NCI-H1694 treated with DMSO at 0.1 percent for 48 hours (cell line): ENCODE measurements around the gene BICD2.

Experiments
- DNase-seq: peaks from one replicate; lab custom pipeline; 2025; lab: John Stamatoyannopoulos, UW

Gene BICD2

DNA sequence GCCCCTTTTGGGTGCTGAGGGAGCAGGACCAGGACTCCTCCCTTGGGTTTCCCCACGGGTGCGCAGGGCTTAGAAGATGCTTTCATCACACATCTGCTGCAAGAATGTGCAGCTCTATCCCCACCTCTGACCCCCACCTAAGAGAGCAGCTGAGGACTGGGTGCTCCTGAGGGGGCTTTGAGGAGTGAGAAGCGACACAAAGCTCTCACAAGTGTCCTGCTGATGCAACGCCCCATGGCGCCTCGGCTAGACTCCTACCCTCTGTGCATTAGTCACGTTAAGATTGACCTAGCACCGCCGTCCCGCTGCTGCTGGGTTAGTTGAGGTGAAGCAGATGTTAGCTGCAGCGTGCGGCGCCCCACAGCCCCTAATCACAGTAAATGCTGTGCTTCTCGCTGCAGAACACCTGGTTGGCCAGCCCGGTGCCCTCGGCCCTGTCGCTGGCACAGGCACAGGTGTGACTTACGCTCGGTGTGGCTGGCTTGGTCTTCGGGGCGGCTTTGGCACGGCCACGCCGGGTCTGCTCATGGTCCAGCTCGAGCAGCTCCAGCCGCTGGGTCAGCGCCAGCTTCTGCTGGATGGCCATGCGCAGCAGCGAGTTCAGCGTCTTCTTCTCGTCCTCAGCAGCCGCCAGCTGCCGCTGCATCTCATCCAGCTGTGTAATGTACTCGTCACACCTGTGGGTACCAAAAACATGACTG is 49.7 kb downstream of the BICD2 start:
- no peak for DNase-seq

DNA sequence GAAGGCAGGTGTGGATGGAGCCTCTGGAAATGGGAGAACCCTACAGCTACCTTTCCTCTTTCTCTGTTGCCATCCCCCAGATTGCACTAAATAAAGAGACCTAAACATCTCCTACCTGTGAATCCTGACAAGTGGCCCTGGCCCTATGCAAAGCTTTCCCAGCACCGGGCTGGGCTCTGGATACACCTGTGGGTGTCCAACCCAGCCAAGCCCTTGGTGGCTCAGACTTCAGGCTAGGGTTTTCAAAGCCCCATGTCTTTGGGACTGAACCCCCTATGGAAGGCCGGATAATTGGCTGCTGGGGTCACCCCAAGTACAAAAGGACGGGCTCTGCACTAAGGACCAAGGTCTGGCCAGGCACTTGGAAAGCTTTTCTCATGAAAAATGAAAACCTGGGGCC is 50.6 kb downstream of the BICD2 start:
- no peak for DNase-seq

GRCh38 chr9:92713528-92713927 is 51.1 kb downstream of the BICD2 start:
- DNase-seq, result no peak

DNA sequence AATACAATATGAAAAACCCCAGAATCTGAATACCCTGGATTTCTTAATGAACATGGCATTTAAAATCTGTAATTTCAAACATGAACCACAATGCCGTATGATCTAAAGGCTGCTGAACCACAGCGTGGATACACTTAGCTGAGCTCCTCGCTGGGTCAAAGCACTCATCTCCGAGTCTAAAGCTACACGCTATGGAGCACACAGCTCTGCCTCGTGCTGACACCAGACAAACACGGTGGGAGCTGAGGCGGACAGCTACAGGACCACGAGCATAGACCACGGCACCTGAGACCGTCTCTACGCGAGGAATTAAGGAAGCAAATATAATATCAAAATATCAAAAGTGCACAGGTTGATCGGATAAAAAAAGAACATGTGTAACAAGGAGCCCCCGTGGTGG is 51.9 kb downstream of the BICD2 start:
- DNase-seq, result no peak

DNA sequence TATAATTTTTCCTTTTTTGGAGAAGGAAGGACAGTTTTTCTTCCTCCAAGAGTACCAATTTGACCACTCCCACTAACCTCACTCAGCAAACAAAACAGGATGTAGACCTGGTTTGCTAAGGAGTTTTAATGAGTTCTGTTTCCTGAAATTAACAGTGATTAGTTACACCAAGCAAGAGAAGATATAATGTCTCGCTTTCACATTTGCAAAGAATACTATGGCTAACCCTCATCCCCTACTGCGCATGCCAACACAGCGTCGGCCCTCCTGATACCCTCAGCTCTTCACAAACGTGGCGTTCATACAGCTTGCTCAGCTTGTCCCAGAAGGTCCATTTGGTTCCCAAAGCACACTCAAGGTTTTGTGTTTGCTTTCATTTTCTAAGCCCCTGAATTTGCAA is 52.8 kb downstream of the BICD2 start:
- no peak for DNase-seq

DNA sequence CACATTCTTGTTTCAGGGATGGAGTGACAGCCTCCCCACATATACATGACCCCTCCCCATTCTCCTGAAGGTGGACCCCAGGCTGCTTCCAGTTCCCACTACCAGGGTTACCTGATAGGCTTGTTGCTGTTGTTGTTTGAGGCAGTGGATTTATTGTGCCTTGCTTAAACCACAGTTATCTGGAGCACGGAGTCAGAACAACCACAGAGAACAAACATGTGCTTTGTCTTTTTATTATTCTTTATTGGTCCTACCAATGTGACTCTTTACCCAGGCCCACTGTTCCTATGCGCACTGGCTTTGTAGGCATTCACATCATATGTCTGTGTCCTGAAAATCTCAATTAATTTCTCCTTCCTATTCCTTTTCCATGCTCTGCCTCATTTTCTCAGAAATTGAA is 53.5 kb downstream of the BICD2 start:
- DNase-seq, result no peak

- no peak for DNase-seq
These were observed 54.3 kb downstream of the BICD2 start for GRCh38 chr9:92710368-92710767.

DNA sequence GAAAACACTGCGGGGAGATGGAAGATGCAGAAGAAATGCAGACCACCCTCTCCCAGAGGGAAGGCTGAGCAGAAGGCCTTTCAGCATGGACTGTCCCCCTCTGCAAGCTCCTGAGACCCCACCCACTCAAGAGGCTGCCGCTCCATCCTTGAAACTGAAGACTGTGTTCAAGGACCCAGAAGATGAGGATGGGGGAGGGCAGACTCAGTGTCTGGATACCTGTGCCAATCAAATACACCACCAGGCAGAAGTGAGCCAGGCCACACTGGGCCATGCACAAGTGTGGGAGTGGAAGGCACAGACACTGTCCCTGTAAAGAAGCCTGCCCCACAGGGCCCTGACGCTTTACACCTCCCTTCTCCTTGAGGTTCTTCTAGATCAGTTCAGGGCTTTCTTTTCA is 54.7 kb downstream of the BICD2 start:
- DNase-seq, result no peak

DNA sequence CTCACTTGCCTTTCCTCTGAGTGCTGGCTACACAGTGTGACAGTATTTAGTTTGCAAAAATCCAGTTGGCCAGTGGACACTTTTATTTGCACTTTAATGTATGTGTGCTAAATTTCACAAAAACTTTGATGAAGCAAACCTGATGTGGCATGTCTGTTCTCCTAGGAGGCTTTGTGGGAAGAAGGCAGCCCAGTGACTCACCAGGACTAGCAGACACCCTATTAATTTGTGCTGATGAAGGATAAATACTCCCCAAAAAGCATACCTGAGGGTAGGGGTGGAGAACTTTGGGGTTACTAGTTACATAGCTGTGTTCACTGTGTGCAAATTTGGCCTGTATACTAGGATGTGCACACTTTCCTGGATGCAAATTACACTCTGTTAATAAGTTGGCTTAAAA is 55.4 kb downstream of the BICD2 start:
- no peak for DNase-seq

DNA sequence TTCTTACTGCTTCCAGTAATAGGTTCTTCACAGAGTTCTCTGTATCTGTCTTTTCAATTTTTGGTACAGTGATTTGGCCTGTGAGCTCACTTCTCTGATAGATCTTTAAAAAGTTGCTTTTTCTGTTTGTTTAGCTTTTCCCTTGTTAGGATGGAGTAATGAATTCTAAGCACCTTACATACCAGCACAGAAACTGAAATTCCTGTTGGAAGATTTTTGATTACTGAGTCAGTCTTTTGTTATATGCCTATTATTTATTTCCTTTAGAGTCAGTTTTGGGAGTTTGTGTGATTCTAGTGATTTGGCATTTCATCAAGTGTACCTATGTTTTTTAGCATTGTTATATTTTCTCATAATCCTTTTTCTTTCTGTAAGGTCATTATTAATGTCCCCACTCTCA is 57.1 kb downstream of the BICD2 start:
- DNase-seq, result no peak

GRCh38 chr9:92706218-92706940 is 58.3 kb downstream of the BICD2 start:
- no peak for DNase-seq

DNA sequence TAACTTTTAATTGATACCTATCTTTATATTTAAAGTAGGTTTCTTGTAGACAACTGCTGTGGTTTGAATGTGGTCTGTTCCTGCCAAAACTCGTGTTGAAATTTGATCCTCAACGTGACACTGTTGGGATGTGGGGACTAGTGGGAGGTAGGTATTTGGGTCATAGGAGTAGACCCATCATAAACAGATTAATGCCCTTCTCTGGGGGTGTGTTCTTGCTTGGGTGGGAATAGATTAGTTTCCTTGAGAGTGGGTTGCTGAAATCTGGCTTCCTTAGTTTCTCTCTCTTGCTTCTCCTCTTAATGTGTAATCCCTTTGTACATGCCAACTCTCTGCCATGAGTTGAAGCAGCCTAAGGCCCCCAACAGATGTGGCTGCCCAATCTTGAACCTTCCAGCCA is 60.1 kb downstream of the BICD2 start:
- no peak for DNase-seq

DNA sequence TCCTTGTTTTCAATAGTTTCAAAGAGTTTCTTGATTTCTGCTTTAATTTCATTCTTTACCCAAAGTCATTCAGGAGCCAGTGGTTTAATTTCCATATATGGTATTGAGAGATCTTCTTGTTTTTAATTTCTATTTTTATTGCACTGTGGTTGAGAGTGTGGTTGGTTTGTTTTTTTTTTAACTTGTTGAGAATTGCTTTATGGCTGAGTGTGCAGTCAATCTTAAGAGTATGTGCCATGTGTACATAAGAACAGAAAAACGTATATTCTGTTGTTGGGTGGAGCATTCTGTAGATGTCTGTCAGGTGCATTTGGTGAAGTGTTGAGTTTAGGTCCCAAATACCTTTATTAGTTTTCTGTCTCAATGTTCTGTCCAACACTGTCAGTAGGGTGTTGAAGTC is 68.0 kb downstream of the BICD2 start:
- DNase-seq, result no peak

- DNase-seq, result no peak
These were observed 77.7 kb downstream of the BICD2 start for GRCh38 chr9:92686954-92687353.

- no peak for DNase-seq
These were observed 79.6 kb downstream of the BICD2 start for GRCh38 chr9:92685022-92685421.

DNA sequence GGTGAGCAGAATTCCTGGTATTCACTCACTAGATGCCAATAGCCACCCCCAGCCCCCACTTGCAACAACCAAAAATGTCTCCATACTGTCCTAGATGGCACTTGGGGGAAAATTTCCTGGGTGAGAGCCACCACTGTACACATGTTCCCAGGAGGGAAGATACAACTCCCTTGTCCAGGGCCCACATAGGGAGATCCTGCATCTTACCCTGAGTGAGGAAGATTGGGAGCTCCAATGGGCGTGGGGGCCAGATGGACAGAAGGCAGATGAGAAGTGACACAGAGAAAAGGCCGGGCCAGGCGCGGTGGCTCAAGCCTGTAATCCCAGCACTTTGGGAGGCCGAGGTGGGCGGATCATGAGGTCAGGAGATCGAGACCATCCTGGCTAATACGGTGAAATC is 82.4 kb downstream of the BICD2 start:
- no peak for DNase-seq

DNA sequence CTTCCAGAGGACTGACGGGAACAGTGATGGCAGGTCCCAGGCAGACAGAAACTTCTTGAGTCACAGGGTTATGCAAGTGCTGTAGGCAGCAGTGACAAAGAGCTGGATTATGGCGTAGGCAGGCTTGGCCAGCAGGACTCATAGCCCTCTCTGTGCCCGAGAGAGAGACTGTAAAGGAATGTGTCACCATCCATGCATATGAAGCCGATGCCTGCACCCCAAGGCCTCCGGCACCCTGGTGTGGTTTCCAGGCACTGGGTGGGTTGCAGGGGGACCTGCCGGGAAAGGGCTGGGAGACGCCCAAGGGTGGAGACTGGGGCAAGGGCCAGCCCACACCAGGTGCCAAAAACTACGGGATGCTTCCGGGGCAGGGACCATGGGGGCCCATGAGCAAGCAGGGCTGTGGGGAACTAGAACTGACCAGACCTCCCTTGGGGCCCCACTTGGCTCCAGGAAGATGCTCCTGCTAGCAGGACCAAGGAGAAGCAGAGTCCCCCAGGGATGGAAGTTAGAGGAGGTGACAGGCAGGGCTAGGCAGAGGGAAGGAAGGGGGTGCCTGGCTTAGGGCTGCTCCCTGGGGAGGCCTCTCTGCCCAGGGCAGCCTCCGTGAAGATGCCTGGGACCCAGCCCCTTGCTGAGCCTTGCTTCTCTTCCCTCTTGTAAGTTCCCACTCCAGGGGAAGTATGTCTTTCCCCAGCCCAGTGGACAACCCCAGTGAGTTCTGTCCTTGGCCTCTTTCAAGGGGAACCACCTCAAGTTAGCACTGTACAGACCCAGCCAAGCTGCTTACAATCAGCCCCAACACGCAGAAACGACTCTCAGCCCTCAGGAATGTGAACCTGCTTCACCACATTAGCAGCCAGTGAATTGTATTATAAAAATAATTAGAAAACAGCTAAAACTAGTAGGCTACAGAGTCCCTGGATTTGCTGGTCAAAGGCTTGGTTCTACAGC is 84.2 kb downstream of the BICD2 start:
- no peak for DNase-seq

DNA sequence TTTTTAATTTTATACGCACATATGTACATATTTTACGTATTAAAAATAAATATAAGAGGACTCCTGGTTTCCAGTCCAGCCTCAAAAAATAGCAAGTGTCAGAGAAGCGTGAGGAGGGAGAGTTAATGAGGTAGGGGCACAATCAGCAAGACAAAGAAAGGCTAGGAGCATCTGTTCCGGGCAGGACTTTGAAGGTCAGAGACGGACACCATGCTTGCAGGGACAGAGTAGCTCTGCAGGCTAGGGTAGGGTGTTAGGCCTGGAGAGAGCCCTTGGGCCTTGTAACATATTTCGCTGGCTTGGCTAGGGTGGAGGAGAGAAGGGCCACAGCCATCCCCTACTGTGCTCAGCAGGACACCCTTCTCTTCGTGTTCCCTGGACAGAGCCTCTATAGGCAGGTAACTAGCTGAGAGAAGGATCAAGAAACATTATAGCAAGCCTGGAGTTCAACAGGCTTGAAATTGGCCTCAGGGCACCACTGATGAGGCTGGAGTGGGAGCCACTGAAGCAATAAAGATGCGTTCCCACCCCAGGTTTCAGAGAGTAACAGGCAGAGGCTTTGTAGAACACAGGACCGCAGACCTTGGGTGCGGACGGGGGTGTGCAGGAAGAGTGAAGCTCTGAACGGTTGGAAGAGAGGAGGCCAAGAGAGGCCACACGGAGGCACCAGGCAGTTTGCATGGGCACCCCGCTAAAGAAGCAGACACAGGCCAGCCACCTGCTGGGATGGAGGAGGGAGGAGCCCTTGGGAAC is 85.0 kb downstream of the BICD2 start:
- DNase-seq, result no peak

DNA sequence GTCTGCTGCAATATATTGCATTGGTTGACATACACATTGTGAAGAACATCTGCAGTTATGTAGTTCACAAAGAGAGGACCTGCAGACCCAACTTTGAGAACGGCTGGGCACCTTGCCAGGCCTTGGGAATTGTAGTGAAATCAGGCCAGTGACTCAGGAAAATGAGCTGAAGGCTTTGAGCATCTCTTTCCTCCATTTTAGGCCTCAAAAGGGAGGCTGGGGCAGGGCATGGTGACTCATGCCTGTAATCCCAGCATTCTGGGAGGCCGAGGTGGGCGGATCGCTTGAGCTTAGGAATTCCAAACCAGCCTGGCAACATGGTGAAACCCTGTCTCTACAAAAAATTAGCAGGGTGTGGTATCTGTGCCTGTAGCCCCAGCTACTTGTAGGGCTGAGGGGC is 93.3 kb downstream of the BICD2 start:
- DNase-seq, result no peak

DNA sequence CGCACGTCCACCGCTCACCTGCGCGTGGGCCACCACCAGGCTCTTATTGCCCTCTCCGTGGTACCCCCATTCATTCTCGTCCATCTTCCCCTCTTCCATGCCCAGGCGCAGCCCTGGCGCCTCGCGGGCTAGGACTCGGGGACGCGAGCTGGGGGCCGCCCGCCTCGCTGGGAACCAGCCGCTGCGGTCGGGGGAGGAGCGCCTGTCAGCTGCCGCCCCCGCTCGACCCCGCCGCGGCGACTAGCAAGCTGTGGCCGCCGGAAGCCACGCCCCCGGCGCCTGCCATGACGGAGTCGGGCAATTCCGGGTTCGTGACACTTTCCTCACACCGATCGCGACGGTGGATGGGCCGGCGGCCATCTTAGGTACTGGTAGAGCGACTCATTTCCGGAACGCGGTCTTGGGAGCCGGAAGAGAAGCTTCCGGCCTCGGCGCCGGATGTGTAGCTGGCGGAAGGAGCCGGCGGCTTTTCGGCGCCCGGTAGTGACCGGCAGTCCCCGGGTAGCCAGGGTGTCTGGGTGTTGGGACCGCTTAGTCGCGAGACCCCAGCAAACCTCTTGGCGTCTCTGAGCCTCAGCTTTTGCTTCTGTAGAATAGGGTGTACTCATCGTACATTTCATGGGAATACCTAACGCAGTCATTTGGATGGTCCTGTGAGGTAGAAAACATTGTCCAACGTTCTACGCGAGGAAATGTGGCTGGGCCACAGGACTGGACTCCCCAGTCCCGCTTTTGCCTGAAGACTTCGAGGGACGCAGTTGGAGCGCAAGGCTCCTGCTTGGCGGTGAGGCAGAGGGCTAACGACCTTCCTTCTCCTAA is 94.5 kb downstream of the BICD2 start, which contains the start of gene IPPK:
Gene IPPK (minus strand): TSS at position 242 of the 819 bp plus-strand sequence. CDS start 143 bp downstream, at position 99.
- DNase-seq, result peak; percentile 96

DNA sequence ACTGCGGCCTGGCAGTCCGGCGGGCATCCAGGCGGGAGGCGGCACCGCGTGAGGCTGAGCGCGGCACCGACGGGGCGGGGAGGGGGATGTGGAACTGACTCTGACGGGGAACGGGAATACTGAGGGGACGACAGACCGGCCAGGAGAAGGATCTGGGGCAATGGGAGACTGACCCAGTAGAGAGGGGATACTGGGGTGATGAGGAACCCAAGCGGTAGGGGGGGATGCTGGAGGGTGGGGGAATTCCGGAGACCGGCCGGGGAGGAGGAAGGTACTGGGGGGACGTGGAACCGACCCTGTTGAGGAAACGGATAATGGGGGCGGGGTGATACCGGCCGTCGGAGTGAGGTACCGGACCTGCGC is 95.1 kb downstream of the BICD2 start:
- no peak for DNase-seq
